Measurements from ENCODE around the gene ARFGEF3. TPM values are rescaled to one million over a fixed set of nuclear protein-coding genes. Genes with fewer than 3 reads are reported as not detected.
"Not testable (repeated sequence)": the region's sequence is repeated elsewhere in the genome, so short reads cannot be mapped to it uniquely, and the experiment has no call there.

The ARFGEF3 gene
- total and polyA plus RNA-seq, 10 of the 15 experiments (the other 5 are each of a cell fraction or from before 2014, with no cell fraction given): under 0.01 to 0.08 (median 0.02) TPM; not detected in 1

DNA sequence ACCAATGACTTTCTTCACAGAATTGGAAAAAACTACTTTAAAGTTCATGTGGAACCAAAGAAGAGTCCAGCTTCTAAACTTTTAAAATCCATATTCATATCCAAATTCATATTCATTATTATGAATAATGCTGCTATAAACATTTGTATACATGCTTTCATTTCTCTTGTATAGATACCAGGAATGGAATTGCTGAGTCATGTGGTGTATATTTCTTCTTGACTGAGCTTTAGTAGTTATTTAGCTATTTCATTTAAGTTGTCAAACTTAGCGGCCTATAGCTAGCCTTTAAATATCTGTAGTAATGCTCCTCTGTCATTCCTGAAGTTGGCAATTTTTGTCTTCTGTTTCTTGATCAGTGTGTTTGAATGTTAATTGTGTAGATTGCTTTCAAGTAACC is 196.2 kb downstream of the ARFGEF3 start:
- no TSS peak for BruUV-seq (replicated peaks)
- ChIA-PET POLR2A (no interaction called here), SMC1A (ENCODE audit: uncharacterized antibody, unreplicated experiment) (interaction anchor here (1.1 kb wide), 1 partner anchor 21 kb away, joined by 3 read pairs; no protein-coding TSS in a partner anchor), RAD21 (ENCODE audit: unreplicated experiment) (no interaction called here), CTCF (no interaction called here)
- Histone ChIP-seq H3K4me2 (ENCODE audit: control insufficient read depth, insufficient read depth) (no peak overlapping the region), H3K4me3 (no peak overlapping the region), H2AFZ (ENCODE audit: control insufficient read depth, low read depth, low read length) (no peak overlapping the region), H3K36me3 (ENCODE audit: control insufficient read depth in 2 of 2, insufficient read depth in 2 of 2, low read length in 1 of 2) (no peaks in the 10 kb centered on the region), H4K20me1 (ENCODE audit: control insufficient read depth, insufficient read depth) (no peaks in the 10 kb centered on the region), H3K79me2 (ENCODE audit: control insufficient read depth, insufficient read depth, low read length) (no peaks in the 10 kb centered on the region), H3K9me3 (replicated peaks; ENCODE audit: control insufficient read depth, insufficient read depth, low read length) (no peaks in the 10 kb centered on the region), H3K27ac (ENCODE audit: control insufficient read depth, insufficient read depth) (no peak overlapping the region), H3K27me3 (replicated peaks in 1 of 2; ENCODE audit: control insufficient read depth in 2 of 2, insufficient read depth in 2 of 2, low read length in 1 of 2) (no peaks in the 10 kb centered on the region; a peak in 1 of 4 replicates), H3K4me1 (ENCODE audit: control insufficient read depth, insufficient read depth, low read length) (no peaks in the 10 kb centered on the region), H3K9ac (ENCODE audit: control insufficient read depth, insufficient read depth, low read length) (no peak overlapping the region)
- no peak for ATAC-seq
- in situ Hi-C loops (cut with MboI): no loop called here
- TF ChIP-seq ZZZ3 (IDR thresholded peaks at IDR 0.05; ENCODE audit: control insufficient read depth, insufficient read length, low read depth) (no peak), SUPT20H (IDR thresholded peaks at IDR 0.05; ENCODE audit: borderline replicate concordance, control insufficient read depth, low read depth, low read length) (no peak), ZSCAN29 (IDR thresholded peaks at IDR 0.05) (no peak), GATAD2B (conservative IDR thresholded peaks at IDR 0.05; ENCODE audit: low read depth) (no peak), MYB (IDR thresholded peaks at IDR 0.05; ENCODE audit: borderline replicate concordance, low read depth, low read length) (no peak), POLR2AphosphoS5 (IDR thresholded peaks at IDR 0.05; ENCODE audit: low read length) (no peak), NFXL1 (IDR thresholded peaks at IDR 0.05; ENCODE audit: borderline replicate concordance) (no peak), JUNB (IDR thresholded peaks at IDR 0.05) (no peak), FOXM1 (IDR thresholded peaks at IDR 0.05; ENCODE audit: low read depth, low read length) (no peak), NFIC (IDR thresholded peaks at IDR 0.05; ENCODE audit: low read depth, low read length) (no peak), MTA2 (IDR thresholded peaks at IDR 0.05; ENCODE audit: low read depth) (no peak)
- TF ChIP-seq, protein P1, sequence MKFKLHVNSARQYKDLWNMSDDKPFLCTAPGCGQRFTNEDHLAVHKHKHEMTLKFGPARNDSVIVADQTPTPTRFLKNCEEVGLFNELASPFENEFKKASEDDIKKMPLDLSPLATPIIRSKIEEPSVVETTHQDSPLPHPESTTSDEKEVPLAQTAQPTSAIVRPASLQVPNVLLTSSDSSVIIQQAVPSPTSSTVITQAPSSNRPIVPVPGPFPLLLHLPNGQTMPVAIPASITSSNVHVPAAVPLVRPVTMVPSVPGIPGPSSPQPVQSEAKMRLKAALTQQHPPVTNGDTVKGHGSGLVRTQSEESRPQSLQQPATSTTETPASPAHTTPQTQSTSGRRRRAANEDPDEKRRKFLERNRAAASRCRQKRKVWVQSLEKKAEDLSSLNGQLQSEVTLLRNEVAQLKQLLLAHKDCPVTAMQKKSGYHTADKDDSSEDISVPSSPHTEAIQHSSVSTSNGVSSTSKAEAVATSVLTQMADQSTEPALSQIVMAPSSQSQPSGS (IDR thresholded peaks at IDR 0.05; ENCODE audit: low read length): no peak
- TF ChIP-seq, protein P2, sequence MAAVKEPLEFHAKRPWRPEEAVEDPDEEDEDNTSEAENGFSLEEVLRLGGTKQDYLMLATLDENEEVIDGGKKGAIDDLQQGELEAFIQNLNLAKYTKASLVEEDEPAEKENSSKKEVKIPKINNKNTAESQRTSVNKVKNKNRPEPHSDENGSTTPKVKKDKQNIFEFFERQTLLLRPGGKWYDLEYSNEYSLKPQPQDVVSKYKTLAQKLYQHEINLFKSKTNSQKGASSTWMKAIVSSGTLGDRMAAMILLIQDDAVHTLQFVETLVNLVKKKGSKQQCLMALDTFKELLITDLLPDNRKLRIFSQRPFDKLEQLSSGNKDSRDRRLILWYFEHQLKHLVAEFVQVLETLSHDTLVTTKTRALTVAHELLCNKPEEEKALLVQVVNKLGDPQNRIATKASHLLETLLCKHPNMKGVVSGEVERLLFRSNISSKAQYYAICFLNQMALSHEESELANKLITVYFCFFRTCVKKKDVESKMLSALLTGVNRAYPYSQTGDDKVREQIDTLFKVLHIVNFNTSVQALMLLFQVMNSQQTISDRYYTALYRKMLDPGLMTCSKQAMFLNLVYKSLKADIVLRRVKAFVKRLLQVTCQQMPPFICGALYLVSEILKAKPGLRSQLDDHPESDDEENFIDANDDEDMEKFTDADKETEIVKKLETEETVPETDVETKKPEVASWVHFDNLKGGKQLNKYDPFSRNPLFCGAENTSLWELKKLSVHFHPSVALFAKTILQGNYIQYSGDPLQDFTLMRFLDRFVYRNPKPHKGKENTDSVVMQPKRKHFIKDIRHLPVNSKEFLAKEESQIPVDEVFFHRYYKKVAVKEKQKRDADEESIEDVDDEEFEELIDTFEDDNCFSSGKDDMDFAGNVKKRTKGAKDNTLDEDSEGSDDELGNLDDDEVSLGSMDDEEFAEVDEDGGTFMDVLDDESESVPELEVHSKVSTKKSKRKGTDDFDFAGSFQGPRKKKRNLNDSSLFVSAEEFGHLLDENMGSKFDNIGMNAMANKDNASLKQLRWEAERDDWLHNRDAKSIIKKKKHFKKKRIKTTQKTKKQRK (IDR thresholded peaks at IDR 0.05; ENCODE audit: low read depth, low read length): no peak
- no peak for FAIRE-seq
- intact Hi-C loops (cut with micrococcal nuclease; ENCODE audit: unreplicated experiment): no loop called here
- DNase-seq (ENCODE audit: low read depth, low spot score): no peak
- WGBS (ENCODE audit: insufficient coverage, insufficient replicate concordance, low lambda C conversion rate, missing lambda C conversion rate): 29% methylated on average over 1 of the region's 1 CpG

DNA sequence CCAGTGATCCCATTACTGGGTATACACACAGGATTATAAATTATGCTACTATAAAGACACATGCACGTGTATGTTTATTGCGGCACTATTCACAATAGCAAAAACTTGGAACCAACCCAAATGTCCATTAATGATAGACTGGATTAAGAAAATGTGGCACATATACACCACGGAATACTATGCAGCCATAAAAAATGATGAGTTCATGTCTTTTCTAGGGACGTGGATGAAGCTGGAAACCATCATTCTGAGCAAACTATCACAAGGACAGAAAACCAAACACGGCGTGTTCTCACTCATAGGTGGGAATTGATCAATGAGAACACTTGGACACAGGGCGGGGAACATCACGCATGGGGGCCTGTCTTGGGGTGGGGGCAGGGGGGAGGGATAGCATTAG is 206.9 kb downstream of the ARFGEF3 start:
- H3K9me3 ChIP-seq (replicated peaks; ENCODE audit: control insufficient read depth, insufficient read depth, low read length); H3K27ac ChIP-seq (ENCODE audit: control insufficient read depth, insufficient read depth); ATAC-seq; BruUV-seq (replicated peaks); H3K9ac ChIP-seq (ENCODE audit: control insufficient read depth, insufficient read depth, low read length); H2AFZ ChIP-seq (ENCODE audit: control insufficient read depth, low read depth, low read length); H3K79me2 ChIP-seq (ENCODE audit: control insufficient read depth, insufficient read depth, low read length); POLR2A ChIA-PET; intact Hi-C loops (cut with micrococcal nuclease; ENCODE audit: unreplicated experiment); DNase-seq (ENCODE audit: low read depth, low spot score); H3K4me2 ChIP-seq (ENCODE audit: control insufficient read depth, insufficient read depth); in situ Hi-C loops (cut with MboI); CTCF ChIA-PET; FAIRE-seq; H3K4me3 ChIP-seq; RAD21 ChIA-PET (ENCODE audit: unreplicated experiment); H4K20me1 ChIP-seq (ENCODE audit: control insufficient read depth, insufficient read depth); H3K4me1 ChIP-seq (ENCODE audit: control insufficient read depth, insufficient read depth, low read length); H3K27me3 ChIP-seq (replicated peaks in 1 of 2; ENCODE audit: control insufficient read depth in 2 of 2, insufficient read depth in 2 of 2, low read length in 1 of 2); H3K36me3 ChIP-seq (ENCODE audit: control insufficient read depth in 2 of 2, insufficient read depth in 2 of 2, low read length in 1 of 2): not testable (repeated sequence)
- 47% methylated on average over 6 of the region's 8 CpGs for WGBS (ENCODE audit: insufficient coverage, insufficient replicate concordance, low lambda C conversion rate, missing lambda C conversion rate)
- SMC1A ChIA-PET (ENCODE audit: uncharacterized antibody, unreplicated experiment): interaction anchor here (0.7 to 0.8 kb wide), 2 partner anchors 9 to 11 kb away, joined by 3 read pairs; partner anchors contain the start of gene SMIM28

Measured in GM12878 (cell line).